Measurements from ENCODE around the gene DIRAS1.

GRCh38 chr19:2734589-2735288, 13.6 kb upstream of the DIRAS1 start:
- no peak for TF ChIP-seq MAX (IDR thresholded peaks at IDR 0.05; ENCODE audit: insufficient read depth, insufficient read length)
- no peak for TF ChIP-seq CTCF (IDR thresholded peaks at IDR 0.05; ENCODE audit: extremely low read depth in 1 of 2, insufficient read depth in 1 of 2, low read depth in 1 of 2, low read length in 2 of 2)
